Erythroblast (primary cell): ENCODE data around the gene FUT8.

ENCODE experiments used
- GATA1 ChIP-seq: IDR thresholded peaks from 2 replicates; pipeline ENCODE4 v1.6.1; 2011; ENCODE audit warnings: low read depth, mild to moderate bottlenecking, control low read depth, low read length, moderate library complexity
- POLR2A ChIP-seq: IDR thresholded peaks from 2 replicates; pipeline ENCODE4 v1.6.1; 2011; ENCODE audit warnings: mild to moderate bottlenecking, low read length

- TF ChIP-seq POLR2A (no peak), GATA1 (no peak)
Observed at GRCh38 chr14:65628664-65629063, 216.1 kb downstream of the FUT8 start.
